Upper lobe of left lung (tissue), 6 donors: ENCODE measurements around the gene DNAJC4. TPM values are rescaled to one million over a fixed set of nuclear protein-coding genes. Genes with fewer than 3 reads are reported as not detected.

Experiments
- ATAC-seq, 2 donors: fragments of 200-7000 bp; cut with Tn5 transposase; one replicate each; pipeline ENCODE4 v1.9.1; 2022; ENCODE audit warnings: mild to moderate bottlenecking in 2 of 2, moderate library complexity in 2 of 2; ENCODE audit not compliant: low FRiP score in 2 of 2
- DNase-seq, 2 donors: peaks; one replicate each; pipeline ENCODE4 v3.0.0-alpha.2; 2019 to 2020
- H3K27ac ChIP-seq, 4 donors: fragments of 200-600 bp; sonication (generic); one replicate each; pipeline ENCODE4 v1.5.1; 2016 to 2019
- H3K27me3 ChIP-seq, 4 donors: fragments of 200-600 bp; sonication (generic); one replicate each; pipeline ENCODE4 v1.5.1; 2017 to 2019
- H3K36me3 ChIP-seq, 4 donors: fragments of 200-600 bp; sonication (generic); one replicate each; pipeline ENCODE4 v1.5.1; 2016 to 2019
- H3K4me1 ChIP-seq, 4 donors: fragments of 200-600 bp; sonication (generic); one replicate each; pipeline ENCODE4 v1.5.1; 2018 to 2019
- H3K4me3 ChIP-seq, 4 donors: fragments of 200-600 bp; sonication (generic); one replicate each; pipeline ENCODE4 v1.5.1; 2017 to 2019; ENCODE audit warnings: mild to moderate bottlenecking in 2 of 4, moderate library complexity in 1 of 4
- H3K9me3 ChIP-seq, 4 donors: fragments of 200-600 bp; sonication (generic); one replicate each; pipeline ENCODE4 v1.5.1; 2018 to 2019
- EP300 ChIP-seq, 4 donors: sonication (generic); formaldehyde crosslinking; IDR thresholded peaks; one replicate each; pipeline ENCODE4 v1.5.1; 2017; ENCODE audit warnings: antibody characterized with exemption in 4 of 4, control low read depth in 2 of 4
- POLR2A ChIP-seq, 4 donors: fragments of 450-650 bp; IDR thresholded peaks; one replicate each; pipeline ENCODE4 v1.5.1; 2016 to 2017; ENCODE audit warnings: antibody characterized with exemption in 4 of 4, mild to moderate bottlenecking in 2 of 4
- POLR2AphosphoS5 ChIP-seq, 2 donors: sonication (generic); formaldehyde crosslinking; IDR thresholded peaks; one replicate each; pipeline ENCODE4 v1.5.1; 2017; ENCODE audit warnings: antibody characterized with exemption in 2 of 2
- WGBS, 2 donors: methylation state at CpG; one replicate each; pipeline ENCODE4 v1.1.5; 2017 to 2018; 5-methylcytosine and 5-hydroxymethylcytosine counted together
- total RNA-seq, 6 donors: library from RNA; depleted of rRNA in 4 of 6; stranded (reverse); fragments of >200 nt in 4 of 6; gene quantifications; one replicate each; pipeline versions ENCODE4 v1.1.0 to v1.2.1, GENCODE V29; 2016 to 2021
- TF ChIP-seq, protein P1 (sequence below), 6 experiments: fragments of 450-650 bp in 4 of 6; fragments of 200-600 bp in 2 of 6; sonication (generic) in 2 of 6; IDR thresholded peaks; one replicate each; pipeline ENCODE4 v1.5.1; 2016 to 2019; ENCODE audit warnings: antibody characterized with exemption in 6 of 6
- donor health status: DM: no; HTN: no; CAD: no; lungs with moderate emphysema.
- donor health status: DM: no; HTN: yes; CAD: no; lungs with severe emphysema.

The DNAJC4 gene
- total RNA-seq, 6 donors from 2014 or later, result 25.0 to 52.0 (median 39.2) TPM

DNA sequence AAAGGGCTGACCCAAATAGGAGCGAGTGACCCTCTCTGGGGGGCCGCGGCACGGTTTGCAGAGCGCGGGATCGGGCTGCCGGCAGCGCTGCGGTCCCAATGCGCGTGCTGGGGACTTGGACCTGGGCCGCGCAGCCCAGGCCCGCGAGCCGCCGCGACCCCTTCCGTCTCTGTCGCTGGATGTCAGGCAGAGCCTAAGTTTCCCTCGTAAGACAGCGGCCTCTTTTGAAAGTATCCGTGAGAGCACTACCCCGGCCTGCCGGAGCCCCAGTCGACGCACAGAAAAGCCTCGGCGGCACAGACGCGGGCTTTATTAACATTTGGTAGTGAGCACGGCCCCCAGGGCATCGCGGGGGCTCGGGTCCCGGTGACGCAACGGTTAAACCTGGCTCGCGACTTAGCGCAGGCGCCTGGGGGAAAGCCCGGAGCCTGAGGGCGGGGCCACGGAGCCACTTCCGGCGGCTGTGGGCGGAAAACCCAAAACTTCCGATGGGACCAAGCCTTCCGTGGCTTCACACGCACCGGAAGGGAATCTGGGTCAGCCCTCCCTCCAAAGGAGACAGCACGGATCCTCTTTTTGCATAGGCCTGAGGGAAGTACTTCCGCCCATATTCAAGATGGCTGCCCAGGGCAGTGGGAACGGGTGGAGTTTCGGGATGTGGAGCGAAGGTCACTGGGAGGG is 39.3 kb downstream of the DNAJC4 start:
- Histone ChIP-seq H3K27me3 (no peaks in the 10 kb centered on the region), H3K4me3 (peak overlapping the region; percentile 75 to 92 (median 80)), H3K4me1 (peaks cover 29 to 41% (median 34%) of the 10 kb centered on the region in 4 donors), H3K36me3 (peaks cover 0 to 25% (median 22%) of the 10 kb centered on the region in 4 donors), H3K9me3 (no peaks in the 10 kb centered on the region), H3K27ac (peak overlapping the region; percentile 96 to 98 (median 96))
- WGBS, 2 donors, result 0% methylated on average over 8 to 36 of the region's 58 CpGs
- peak; percentile 98 to 99 for DNase-seq
- TF ChIP-seq POLR2AphosphoS5 (IDR thresholded peaks at IDR 0.05) (peak; percentile 96 to 98), EP300 (IDR thresholded peaks at IDR 0.05) (peak in 2 of 4 donors; percentile 63 to 69), POLR2A (IDR thresholded peaks at IDR 0.05) (peak in 3 of 4 donors; percentile 42 to 74 (median 64))
- TF ChIP-seq, protein P1, sequence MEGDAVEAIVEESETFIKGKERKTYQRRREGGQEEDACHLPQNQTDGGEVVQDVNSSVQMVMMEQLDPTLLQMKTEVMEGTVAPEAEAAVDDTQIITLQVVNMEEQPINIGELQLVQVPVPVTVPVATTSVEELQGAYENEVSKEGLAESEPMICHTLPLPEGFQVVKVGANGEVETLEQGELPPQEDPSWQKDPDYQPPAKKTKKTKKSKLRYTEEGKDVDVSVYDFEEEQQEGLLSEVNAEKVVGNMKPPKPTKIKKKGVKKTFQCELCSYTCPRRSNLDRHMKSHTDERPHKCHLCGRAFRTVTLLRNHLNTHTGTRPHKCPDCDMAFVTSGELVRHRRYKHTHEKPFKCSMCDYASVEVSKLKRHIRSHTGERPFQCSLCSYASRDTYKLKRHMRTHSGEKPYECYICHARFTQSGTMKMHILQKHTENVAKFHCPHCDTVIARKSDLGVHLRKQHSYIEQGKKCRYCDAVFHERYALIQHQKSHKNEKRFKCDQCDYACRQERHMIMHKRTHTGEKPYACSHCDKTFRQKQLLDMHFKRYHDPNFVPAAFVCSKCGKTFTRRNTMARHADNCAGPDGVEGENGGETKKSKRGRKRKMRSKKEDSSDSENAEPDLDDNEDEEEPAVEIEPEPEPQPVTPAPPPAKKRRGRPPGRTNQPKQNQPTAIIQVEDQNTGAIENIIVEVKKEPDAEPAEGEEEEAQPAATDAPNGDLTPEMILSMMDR (IDR thresholded peaks at IDR 0.05), result peak in 5 of 6 experiments; percentile 13 to 32 (median 26)
- peak; percentile 93 to 96 for ATAC-seq

DNA sequence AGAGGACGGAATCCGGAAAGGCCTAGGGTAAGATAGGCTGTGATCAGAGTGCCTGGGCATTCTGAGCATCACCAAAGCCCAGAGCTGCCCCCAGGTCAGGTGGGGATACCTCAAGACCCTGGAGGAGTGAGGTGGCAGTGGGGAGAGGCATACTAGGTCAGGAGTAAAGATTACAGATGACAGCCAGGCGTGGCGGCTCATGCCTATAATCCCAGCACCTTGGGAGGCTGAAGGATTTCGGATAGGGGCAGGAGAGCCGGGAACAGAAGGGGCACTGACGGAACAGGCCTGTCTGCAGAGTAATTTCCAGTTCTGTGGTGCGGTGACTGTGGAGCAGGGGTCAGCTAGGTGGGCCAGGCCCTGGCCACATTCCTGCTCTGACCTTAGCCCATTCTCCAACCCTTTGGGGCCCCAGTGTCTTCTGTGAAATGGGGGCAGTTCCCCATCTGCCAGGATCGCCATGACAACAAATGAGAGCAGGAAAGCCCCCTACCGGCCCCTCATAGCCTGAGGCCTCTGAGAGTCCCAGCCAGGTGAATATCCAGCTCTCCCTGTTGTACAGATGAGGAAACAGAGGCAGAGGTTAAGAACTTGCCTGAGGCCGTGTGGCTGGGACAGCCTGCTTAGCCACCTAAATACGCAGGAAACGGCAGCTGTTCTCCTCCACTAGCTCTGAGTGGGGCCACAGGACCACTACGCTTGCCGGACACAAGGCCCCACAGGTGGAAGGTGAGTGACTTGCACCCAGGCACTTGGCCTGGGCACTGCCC is 44.9 kb downstream of the DNAJC4 start:
- no peak for DNase-seq
- peaks cover 0 to 32% (median 17%) of the 10 kb centered on the region in 4 donors for H3K36me3 ChIP-seq
- TF ChIP-seq, protein P1 (IDR thresholded peaks at IDR 0.05), result no peak
- TF ChIP-seq POLR2AphosphoS5 (IDR thresholded peaks at IDR 0.05), result no peak
- no peak for TF ChIP-seq POLR2A (IDR thresholded peaks at IDR 0.05)
- TF ChIP-seq EP300 (IDR thresholded peaks at IDR 0.05), result no peak
- no peak for ATAC-seq
- H3K27me3 ChIP-seq, result no peaks in the 10 kb centered on the region
- no peaks in the 10 kb centered on the region for H3K9me3 ChIP-seq
- peak overlapping the region in 1 of 4 donors; percentile 30 for H3K27ac ChIP-seq
- whole genome bisulfite sequencing, 2 donors, result 88 to 92% methylated on average over 11 to 15 of the region's 15 CpGs
- H3K4me3 ChIP-seq, result no peak overlapping the region
- H3K4me1 ChIP-seq, result peaks cover 7 to 29% (median 13%) of the 10 kb centered on the region in 4 donors

DNA sequence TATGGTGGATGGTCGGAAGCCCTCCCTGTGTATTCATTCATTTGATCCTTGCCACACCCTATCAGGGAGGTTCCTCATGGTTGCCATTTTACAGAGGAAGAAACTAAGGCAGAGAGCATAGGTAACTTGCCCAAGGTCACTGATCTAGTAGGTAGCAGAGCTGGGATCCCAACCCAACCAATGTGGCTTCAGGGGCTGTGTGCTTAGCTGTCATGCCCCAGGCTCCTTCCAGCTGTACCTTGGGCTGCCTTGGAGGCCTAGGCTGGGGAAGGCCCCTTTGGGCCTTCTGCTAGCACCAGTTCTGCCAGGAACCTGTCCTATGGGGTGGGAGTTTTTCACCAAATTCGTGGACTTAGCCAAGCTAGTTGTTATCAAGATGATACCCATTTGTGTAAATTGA is 45.5 kb downstream of the DNAJC4 start:
- no peaks in the 10 kb centered on the region for H3K27me3 ChIP-seq
- H3K4me3 ChIP-seq, result no peak overlapping the region
- ATAC-seq (no peak), DNase-seq (no peak)
- TF ChIP-seq EP300 (IDR thresholded peaks at IDR 0.05), result no peak
- TF ChIP-seq, protein P1 (IDR thresholded peaks at IDR 0.05), result no peak
- no peak for TF ChIP-seq POLR2A (IDR thresholded peaks at IDR 0.05)
- TF ChIP-seq POLR2AphosphoS5 (IDR thresholded peaks at IDR 0.05), result no peak
- H3K4me1 ChIP-seq, result peaks cover 7 to 25% (median 13%) of the 10 kb centered on the region in 4 donors
- peak overlapping the region in 1 of 4 donors; percentile 30 for H3K27ac ChIP-seq
- peaks cover 0 to 32% (median 17%) of the 10 kb centered on the region in 4 donors for H3K36me3 ChIP-seq
- H3K9me3 ChIP-seq, result no peaks in the 10 kb centered on the region
- WGBS, 2 donors, result 83 to 97% methylated on average over 2 of the region's 2 CpGs

- no peaks in the 10 kb centered on the region for H3K9me3 ChIP-seq
- no peak overlapping the region for H3K4me3 ChIP-seq
- ATAC-seq (peak; percentile 11 to 43), DNase-seq (no peak)
- H3K27me3 ChIP-seq, result no peaks in the 10 kb centered on the region
- H3K36me3 ChIP-seq, result peaks cover 0 to 35% (median 20%) of the 10 kb centered on the region in 4 donors
- WGBS, 2 donors, result 76 to 82% methylated on average over 10 to 17 of the region's 17 CpGs
- peaks cover 4 to 21% (median 10%) of the 10 kb centered on the region in 4 donors for H3K4me1 ChIP-seq
- no peak overlapping the region for H3K27ac ChIP-seq
- TF ChIP-seq, protein P1 (IDR thresholded peaks at IDR 0.05), result no peak
- TF ChIP-seq EP300 (IDR thresholded peaks at IDR 0.05) (no peak), POLR2A (IDR thresholded peaks at IDR 0.05) (no peak), POLR2AphosphoS5 (IDR thresholded peaks at IDR 0.05) (no peak)
Measured at GRCh38 chr11:64276653-64277431, 46.5 kb downstream of the DNAJC4 start.
